HG02642 (cell line): ENCODE results near the gene CMTR1.
"Not testable (repeated sequence)": the region's sequence is repeated elsewhere in the genome, so short reads cannot be mapped to it uniquely, and the experiment has no call there.

Experiments used
- ATAC-seq: cut with Tn5 transposase; IDR thresholded peaks from one replicate; pipeline ENCODE4 v1.9.1; 2021; ENCODE audit warnings: mild to moderate bottlenecking; ENCODE audit not compliant: unreplicated experiment, poor library complexity

The CMTR1 gene

GRCh38 chr6:37490536-37491170 is 57.6 kb downstream of the CMTR1 start:
- no peak for ATAC-seq

- no peak for ATAC-seq
These were observed 58.3 kb downstream of the CMTR1 start for GRCh38 chr6:37491171-37491829.

- no peak for ATAC-seq
These were observed 58.8 kb downstream of the CMTR1 start for GRCh38 chr6:37491830-37492208.

- no peak for ATAC-seq
These were observed 59.4 kb downstream of the CMTR1 start for GRCh38 chr6:37492236-37492972.

GRCh38 chr6:37492991-37493660 is 60.1 kb downstream of the CMTR1 start:
- no peak for ATAC-seq

GRCh38 chr6:37493661-37493995 is 60.6 kb downstream of the CMTR1 start:
- ATAC-seq: no peak

- ATAC-seq: no peak
These were observed 62.4 kb downstream of the CMTR1 start for GRCh38 chr6:37495244-37495934.

GRCh38 chr6:37496951-37497885 is 64.2 kb downstream of the CMTR1 start:
- no peak for ATAC-seq

GRCh38 chr6:37499433-37500293 is 66.6 kb downstream of the CMTR1 start, which contains the start of gene CCDC167:
CCDC167 (minus strand) TSS chr6:37499893; CDS start chr6:37499863, 30 bp downstream.
- peak; percentile 90 for ATAC-seq

- ATAC-seq: no peak
These were observed 67.2 kb downstream of the CMTR1 start for GRCh38 chr6:37500294-37500608.

- ATAC-seq: not testable (repeated sequence)
These were observed 67.9 kb downstream of the CMTR1 start for GRCh38 chr6:37500904-37501303.

- ATAC-seq: no peak
These were observed 68.8 kb downstream of the CMTR1 start for GRCh38 chr6:37501632-37502491.

GRCh38 chr6:37502703-37503291 is 69.8 kb downstream of the CMTR1 start:
- ATAC-seq: no peak

- ATAC-seq: no peak
These were observed 70.4 kb downstream of the CMTR1 start for GRCh38 chr6:37503309-37503965.

GRCh38 chr6:37504024-37504423 is 71.0 kb downstream of the CMTR1 start:
- no peak for ATAC-seq

GRCh38 chr6:37506479-37506878 is 73.5 kb downstream of the CMTR1 start:
- no peak for ATAC-seq

- ATAC-seq: no peak
These were observed 74.1 kb downstream of the CMTR1 start for GRCh38 chr6:37507077-37507476.
